HS-27A (cell line): ENCODE measurements around the gene METTL27.
"Not testable (repeated sequence)": the region's sequence is repeated elsewhere in the genome, so short reads cannot be mapped to it uniquely, and the experiment has no call there.

ENCODE experiments used
- DNase-seq: peaks from one replicate; pipeline ENCODE4 v3.0.0-alpha.2; 2012; ENCODE audit warnings: low read depth, missing footprints

The METTL27 gene

DNA sequence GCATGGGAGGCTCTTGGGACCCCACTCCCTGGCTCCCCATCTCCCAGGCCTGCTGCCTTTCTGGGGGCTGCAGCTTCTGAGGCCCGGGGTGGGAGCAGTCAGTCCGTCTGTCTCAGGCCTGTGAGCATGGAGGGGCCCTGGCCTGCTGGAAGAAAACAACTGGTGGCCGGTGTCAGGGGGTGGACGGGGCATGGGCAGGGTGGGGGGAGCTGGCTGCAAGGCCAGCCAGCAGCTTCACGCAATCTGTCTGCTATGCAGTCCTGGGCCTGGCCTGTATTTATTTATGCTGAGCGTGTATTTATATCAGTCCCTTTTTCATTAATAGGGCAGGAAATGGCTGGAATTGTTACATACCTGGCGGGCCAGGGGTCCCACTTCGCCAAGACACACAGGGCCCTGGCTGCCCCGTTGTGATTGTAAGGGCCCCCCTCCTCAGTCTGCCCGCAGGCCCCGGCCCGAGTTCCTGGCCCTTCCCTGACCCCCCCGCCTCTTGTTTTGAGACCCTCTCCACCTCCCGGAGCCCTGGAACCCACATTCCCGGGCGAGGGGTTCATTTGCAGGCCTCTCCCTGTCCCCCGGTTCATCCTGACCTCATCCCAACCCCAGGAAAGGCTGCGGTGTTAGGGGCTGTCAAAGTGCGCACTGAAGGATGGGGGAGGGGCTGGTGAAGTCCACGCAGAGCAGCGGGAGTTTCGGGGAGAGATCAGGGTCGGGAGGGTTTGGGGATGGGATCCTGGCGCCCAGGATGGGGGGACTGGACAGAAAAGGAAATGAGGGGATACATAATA lies 26.9 kb upstream of the METTL27 start:
- no peak for DNase-seq

DNA sequence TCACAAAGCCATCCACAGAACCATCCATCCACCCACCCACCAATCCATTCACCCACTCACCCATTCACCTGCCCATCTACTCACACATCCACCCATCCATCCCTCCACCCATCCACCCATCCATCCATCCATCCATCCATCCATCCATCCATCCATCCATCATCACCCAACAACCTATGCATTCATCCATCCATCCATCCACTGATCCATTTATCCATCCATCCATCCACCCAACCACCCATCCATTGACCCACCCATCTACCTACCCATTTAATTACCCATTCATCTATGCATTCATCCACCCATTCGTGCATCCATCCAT lies 24.1 kb upstream of the METTL27 start:
- DNase-seq = no peak

DNA sequence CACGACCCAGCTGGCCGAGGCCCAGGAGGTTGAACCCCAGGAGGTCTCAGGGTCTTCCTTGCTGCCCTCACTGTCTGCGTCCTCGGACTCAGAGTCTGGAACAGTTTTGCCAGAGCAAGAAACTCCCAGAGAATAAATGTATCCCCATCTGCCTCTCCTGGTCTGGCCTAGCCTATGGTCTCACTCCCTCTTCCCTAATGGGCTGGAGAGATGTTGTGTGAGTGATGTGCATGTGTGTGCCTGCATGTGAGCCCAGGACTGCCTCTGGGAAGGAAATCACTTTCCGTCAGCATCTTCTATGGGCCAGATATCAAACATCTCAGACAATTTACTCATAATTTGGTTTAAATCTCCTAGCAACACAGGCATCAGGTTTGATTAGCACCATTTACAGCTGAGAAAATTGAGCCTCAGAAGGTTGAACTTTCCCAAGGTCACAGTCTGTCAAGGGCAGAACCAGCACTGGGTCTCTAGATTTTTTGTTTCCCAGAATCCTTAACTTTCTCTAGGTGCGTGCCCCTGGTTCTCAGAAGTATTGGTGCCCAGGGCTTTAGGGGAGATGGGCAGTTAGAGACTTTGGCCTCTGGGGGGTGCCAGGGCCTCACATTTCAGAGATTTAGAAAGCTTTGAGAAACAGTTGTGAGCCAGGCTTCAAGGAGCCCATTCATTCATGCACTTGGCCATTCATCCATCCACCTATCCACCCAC lies 23.6 kb upstream of the METTL27 start:
- DNase-seq = no peak

DNA sequence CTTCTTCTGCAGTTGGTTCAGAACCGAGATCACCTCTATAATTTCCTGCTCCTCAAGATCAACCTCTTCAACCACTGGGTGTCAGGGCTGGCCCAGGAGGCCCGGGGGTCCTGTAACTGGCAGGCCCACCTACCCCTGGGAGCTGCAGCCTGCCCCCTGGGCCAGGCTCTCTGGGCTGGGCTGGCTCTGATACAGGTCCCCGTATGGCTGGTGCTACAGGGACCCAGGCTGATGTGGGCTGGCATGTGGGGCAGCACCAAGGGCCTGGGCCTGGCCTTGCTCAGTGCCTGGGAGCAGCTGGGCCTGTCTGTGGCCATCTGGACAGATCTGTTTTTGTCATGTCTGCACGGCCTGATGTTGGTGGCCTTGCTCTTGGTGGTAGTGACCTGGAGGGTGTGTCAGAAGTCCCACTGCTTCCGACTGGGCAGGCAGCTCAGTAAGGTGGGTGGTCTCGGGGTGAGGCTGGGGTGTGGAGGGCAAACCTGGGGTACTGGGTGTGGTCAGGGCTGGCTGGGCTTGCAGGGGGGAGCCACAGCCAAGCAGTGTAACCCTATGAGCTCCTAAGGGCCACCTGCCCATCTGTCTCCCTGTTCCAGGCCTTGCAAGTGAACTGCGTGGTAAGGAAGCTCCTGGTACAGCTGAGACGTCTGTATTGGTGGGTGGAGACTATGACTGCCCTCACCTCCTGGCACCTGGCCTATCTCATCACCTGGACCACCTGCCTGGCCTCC lies 22.8 kb upstream of the METTL27 start:
- DNase-seq = no peak

DNA sequence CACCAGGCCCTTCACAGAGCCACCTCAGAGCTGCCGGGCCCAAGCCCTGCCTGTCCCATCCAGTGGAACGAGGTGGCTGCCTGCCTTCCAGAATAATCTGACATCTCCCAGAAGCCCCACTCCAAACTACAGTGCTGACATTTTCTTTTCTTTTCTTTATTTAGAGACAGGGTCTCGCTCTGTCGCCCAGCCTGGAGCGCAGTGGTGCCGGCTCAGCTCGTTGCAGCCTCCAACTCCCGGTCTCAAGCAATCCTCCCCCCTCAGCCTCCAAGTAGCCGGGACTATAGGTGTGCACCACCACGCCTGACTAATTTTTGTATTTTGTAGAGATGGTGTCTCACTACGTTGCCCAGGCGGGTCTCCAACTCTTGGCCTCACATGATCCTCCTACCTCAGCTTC lies 19.0 kb upstream of the METTL27 start:
- DNase-seq = no peak

DNA sequence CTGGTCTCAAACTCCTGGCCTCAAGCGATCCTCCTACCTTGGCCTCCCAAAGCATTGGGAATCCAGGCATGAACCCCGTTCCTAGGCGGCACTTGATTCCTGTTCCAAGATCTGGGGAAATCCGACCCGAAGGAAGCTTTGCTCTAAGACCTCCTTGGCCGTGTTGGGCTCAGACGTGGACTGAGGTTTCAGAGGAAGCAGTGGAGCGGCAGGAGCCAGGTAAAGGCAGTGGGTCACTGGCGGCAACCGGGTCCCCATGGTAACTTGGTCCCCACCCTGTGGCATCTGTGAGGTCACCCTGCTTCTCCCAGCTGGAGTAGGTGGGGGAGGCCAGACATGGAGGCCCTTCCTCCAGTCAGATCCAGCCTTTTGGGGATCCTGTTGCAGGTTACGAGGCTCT lies 18.5 kb upstream of the METTL27 start, which contains the start of gene TMEM270:
Gene TMEM270 (plus strand): TSS at position 301 of the 400 bp plus-strand sequence. CDS start 36 bp downstream, at position 337.
- DNase-seq = no peak

DNA sequence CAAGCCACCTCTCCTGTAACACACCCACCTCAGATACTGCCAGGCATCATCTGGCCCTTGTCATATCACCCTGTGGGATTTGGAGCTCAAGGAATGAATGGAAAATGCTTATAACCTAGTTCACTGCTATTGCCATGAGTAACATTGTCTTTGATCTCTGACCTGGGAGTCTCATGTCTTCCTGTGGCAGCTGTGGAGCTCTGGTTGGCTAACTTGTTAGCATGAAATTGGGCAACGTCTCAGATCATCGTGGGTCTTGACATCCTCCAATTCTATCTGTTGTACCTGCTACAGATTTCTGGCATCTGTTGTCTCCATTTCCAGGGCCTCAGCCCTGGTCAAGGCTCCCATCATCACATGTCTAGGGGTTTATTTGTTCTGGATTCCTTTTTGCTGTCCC lies 16.5 kb upstream of the METTL27 start:
- no peak for DNase-seq

DNA sequence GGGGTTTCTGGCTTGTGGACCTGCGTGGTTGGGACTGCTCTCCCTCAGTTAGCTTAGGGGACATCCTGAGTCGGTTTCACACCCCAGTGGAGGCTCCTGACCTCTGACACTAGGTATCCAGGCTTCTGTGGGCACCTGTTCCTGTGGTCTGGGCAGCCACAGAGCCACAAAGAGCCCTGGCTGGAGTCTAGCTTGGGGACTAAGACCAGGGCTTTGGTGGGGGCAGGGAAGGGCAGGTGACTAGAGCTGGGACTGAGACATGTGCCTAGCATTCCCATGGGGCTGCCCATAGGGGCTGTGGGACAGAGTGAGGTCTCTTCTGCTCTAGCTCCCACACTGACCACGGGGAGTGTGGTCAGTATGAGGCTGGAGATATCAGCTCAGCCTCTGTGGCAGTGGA lies 14.6 kb upstream of the METTL27 start:
- no peak for DNase-seq

DNA sequence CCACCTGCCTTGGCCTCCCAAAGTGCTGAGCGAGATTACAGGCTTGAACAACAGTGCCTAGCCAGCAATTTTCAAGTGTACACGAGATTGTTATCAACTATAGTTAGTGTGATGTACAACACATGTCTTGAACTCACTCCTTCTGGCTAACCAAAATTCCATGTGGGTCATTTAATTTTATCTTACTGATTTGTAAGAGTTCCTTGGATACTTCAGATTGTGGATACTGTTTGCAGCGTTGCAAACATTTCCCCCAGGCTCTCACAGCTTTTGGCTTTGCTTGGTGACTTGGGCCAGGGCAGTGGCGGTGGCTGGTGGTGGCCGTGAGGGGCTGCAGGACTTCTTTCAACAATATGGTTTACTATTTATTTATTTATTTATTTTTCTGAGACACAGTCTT lies 10.2 kb upstream of the METTL27 start:
- no peak for DNase-seq

DNA sequence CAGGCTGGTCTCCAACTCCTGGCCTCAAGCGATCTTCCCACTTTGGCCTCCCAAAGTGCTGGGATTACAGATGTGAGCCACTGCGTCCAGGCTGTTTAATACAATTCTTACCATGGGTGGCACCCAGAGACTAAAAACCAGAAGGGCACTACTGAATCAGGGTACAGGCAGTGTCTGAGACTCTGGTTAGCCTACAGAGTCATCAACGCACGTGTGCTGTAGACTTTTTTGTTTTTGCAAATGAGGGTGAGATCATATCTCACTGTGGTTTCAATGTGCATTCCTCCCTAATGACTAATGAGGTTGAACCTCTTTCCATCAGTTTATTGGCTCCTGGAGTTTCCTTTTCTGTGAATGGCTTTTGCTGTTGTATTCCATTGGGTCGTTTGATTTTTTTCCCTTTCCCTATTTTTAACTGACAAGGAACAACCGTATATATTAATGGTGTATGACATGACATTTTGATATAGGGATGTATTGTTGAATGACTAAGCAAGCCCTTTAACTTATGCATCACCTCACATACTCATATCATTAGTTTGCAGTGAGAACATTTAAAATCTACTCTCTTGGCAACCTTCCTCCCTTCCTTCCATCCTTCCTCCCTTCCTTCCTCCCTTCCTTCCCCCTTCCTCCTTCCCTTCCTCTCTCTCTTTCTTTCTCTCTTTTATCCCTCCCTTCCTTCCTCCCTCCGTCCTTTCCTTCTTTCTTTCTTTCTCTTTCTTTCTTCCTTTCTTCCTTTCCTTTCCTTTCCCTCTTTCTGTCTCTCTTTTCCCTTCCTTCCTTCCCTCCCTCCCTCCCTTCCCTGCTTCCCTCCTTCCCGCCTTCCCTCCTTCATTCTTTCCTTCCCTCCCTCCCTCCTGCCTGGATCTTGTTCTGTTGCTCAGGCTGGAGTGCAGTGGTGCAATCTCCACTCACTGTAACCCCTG lies 9.4 kb upstream of the METTL27 start:
- peak; percentile 97 for DNase-seq

DNA sequence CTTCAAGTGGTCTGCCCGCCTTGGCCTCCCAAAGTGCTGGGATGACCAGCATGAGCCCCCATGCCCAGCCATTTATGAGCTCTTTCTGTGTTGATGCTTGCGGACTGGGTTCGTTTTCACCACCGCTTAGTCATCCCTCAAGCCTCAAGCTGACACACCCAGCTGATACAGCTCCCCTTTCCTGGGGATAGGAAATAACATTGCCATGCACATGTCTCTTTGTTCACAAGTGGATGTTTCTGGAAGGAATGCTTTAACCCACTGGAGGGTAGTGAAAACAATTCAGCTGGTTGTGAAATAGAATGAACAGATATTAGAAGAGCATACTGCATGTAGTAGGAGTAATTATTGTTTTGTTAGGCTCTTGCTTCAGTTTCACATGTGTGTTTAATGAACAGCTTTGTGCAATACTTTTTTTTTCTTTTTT lies 8.5 kb upstream of the METTL27 start:
- peak; percentile 91 for DNase-seq

DNA sequence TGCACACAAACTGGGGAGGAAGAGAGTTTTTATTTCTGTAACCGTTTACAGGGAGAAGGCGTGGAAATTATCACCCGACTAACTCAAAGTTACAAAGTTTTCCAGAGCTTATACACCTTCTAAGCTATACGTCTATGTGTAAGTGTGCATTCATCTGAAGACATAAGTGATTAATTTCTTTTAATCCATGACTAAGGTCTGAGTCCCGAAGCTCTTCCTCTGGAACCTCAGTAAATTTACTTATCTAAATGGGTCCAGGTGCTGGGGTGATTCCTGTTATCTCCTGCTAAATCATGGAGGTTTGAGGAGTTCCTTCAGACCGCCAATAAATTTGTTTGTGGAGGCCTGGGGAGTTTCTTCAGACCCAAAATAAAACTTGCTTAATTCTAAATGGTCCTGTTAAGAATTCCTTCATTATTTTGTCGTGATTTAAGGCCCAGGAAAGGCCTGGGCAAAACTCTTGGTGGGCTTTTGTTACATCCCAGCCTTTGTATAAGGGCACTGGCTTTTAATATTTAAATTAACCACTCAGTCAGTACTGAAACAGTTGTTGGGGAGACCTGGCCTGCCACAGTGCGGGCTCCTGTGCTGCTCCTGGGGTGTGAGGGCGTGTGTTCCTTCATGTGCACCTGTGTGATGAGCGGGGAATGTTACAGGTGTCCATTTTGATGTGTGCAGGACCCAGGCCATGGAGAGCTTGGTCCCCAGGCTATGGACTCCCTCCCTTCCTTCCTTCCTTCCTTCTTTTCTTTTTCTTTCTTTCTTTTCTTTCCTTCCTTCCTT lies 5.8 kb upstream of the METTL27 start:
- DNase-seq = no peak

DNA sequence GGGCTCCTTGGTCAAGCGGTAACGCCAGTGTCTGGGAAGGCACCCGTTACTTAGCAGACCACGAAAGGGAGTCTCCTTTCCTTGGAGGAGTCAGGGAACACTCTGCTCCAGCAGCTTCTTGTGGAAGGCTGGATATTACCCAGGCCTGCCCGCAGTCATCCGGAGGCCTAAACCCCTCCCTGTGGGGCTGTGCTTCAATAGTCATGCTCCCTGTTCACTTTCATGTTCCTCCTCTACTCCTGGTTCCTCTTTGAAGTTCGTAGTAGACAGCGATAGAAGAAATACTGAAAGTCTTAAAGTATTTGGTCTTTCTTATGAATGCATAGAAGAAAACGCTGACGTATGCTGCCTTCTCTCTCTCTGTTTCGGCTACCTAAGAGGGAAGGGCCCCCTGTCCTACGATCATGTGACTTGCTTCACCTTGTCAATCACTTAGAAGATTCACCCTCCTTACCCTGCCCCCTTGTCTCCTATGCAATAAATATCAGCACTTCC lies 3.4 kb upstream of the METTL27 start:
- DNase-seq = not testable (repeated sequence)

DNA sequence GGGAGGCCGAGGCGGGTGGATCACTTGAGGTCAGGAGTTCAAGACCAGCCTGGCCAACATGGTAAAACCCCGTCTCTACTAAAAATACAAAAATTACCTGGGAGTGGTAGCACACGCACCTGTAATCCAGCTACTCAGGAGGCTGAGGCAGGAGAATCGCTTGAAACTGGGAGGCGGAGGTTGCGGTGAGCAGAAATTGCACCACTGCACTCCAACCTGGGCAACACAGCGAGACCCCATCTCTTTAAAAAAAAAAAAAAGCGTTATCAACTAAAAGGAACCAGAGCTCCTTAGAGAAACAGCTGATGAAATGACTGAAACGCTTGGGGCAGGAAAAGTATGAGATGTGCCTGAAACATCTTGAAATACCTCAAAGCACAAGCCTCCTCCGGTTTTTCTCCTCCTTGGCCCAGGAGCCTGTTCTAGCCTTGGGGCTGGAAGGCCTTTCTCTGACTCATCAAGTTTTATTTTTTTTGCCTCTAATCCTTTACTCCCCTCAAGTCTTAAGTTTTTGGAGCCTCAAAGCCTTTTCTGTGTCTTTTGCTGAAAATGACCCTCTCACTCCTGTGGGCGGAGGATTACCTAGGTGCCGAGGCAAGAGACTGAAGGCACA lies 2.6 kb upstream of the METTL27 start:
- no peak for DNase-seq

DNA sequence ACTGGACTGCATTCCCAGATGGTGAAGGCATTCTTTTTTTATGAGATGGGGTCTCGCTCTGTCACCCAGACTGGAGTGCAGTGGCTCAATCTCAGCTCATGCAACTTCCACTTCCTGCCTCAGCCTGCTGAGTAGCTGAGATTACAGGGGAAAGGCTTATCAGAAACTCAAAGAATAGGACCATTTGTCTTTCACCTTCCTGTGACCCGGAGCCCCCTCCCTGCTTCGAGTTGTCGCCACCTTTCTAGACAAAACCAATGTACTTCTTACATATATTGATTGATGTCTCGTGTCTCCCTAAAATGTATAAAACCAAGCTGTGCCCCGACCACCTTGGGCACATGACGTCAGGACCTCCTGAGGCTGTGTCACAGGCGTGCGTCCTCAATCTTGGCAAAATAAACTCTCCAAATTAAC lies 1.8 kb upstream of the METTL27 start:
- DNase-seq = no peak

DNA sequence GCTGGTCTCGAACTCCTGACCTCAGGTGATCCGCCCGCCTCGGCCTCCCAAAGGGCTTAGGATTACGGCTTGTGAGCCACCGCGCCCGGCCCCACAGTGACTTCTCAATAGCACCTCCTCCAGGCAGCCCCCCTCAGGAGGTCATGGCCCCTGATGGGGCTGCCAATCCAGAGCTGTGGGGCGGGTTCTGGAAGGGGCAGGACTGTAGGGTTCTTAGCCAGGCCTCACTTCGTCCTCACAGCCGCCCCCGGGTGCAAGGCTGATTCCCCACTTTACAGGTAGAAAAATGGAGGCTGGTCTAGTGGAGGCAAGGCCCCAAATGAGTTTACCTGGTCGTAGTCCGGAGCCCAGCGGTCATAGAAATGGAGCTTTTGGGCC lies 638 bp downstream of the METTL27 start:
- DNase-seq = no peak

DNA sequence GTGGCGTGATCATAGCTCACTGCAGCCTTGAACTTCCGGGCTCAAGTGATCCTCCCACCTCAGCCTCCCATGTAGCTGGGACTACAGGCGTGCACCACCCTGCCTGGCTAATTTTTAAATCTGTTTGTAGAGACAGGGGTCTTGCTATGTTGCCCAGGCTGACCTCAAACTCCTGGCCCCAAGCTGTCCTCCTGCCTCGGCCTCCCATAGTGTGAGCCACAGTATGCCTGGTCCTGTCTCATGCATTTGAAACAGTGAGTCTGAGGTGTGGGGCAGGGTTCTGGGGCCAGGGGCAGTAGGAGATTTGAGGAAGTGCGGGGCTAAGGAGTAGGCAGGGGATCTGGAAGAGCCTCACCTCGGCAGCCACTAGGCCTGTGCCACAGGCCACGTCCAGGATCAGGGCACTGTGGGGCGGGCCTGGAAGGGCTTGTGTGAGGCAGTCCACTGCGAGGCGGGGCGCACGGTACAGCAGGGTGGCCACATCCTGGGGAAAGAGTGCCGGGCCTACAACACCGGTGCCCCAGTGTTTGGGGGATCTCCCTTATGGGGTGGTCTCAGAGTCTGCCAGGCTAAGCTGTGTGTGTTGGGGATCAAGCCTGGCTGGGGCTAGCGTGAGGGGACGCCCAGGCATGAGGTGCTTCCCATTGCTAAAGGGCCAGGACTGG lies 1.5 kb downstream of the METTL27 start:
- DNase-seq = no peak

DNA sequence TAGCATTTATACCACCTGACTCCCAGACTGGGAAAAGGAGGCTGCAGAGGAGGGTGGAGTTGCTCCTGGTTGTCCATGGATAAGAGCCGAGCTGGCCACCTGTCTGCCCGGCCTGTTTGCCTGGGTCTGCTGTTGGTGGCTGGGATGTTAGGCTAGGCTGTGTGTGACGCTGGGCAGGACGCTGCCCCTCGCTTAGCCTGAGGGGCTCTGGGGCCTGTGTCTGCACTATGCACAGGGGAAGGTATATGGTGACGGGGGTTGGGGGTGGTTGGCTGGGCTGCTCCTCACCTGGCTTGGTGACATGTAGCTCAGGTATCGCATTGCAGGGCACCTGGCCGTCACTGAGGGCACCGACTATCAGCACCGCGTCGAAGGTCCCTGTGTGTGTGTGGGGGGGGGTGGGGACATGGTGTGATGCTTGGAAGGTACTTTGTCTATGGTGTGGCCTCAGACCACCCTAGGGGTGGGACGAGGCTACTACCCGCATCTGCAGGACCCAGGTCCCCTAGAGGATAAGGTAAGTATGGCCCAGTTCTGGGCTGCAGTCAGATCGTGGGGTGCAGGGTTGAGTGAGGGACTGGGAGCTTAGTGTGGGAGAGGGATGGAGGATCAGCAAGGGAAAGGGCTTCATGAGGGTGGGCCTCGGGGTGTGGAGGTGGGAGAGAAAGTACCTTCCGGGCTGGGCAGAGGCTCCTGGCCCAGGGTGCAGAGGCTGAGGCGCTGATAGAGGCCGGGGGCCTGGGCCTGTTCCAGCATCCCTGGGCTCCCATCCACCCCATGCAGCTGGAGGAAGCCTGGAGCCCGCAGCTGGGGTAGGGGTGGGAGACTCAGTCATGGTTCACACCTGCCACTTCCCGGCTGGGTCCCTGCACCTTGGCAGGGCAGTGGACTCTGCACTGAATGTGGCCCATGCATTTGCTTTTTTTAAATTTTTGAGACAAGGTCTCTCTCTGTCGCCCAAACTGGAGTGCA lies 2.3 kb downstream of the METTL27 start:
- no peak for DNase-seq

DNA sequence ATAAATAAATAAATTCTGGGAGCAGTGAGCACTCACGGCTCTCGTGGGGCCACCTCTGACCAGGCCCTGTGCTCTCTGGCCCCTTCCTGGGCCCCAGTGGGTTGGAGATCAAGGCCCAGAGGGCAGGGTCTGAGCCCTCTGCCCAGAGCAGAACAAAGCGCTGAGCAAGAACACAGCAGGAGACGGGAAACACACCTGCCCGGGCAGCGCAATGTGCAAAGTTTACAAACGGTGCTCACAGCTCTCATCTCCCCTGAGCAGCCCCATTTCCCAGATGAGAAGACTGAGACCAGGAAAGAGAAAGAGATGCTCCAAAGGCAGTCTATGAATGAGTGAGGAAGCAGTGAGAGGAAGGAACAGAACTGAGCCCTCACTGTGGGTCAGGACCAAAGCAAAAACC lies 3.0 kb downstream of the METTL27 start:
- no peak for DNase-seq
